G401.6 (cell line): ENCODE data around the gene PRR33.
"Not testable (repeated sequence)": the region's sequence is repeated elsewhere in the genome, so short reads cannot be mapped to it uniquely, and the experiment has no call there.

Experiments
- FAIRE-seq: peaks from 2 replicates; lab custom pipeline; 2012; peaks lifted over from hg19 to GRCh38; lab: Jason Lieb, UNC

PRR33 gene

DNA sequence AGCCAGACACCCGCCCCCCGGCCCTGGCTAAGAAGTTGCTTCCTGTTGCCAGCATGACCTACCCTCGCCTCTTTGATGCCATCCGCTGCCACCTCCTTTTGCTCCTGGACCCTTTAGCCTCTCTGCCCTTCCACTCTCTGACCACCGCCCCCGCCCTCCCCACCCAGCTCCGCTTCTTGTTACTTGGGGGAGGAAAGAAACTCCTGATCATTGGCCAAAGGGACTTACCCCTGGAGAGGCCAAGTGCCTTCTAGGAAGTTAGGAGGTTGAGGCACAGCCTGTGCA, at the start of gene PRR33:
Gene PRR33, minus strand, starts transcription at position 65 of the 285 bp plus-strand sequence. CDS start 1,311 bp downstream, outside the sequence.
- FAIRE-seq, result no peak

DNA sequence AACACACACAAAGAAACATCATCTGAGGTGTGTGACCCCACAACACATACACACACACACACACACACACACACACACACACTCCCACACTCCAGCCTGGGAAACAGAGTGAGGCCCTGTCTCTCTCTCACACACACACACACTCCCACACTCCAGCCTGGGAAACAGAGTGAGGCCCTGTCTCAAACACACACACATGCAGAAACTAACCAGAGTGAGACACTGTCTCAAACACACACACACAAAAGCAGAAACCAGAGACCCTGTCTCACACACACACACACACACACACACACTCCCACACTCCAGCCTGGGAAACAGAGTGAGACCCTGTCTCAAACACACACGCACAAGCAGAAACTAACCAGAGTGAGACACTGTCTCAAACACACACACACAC, 48.1 kb upstream of the PRR33 start:
- FAIRE-seq, result not testable (repeated sequence)

DNA sequence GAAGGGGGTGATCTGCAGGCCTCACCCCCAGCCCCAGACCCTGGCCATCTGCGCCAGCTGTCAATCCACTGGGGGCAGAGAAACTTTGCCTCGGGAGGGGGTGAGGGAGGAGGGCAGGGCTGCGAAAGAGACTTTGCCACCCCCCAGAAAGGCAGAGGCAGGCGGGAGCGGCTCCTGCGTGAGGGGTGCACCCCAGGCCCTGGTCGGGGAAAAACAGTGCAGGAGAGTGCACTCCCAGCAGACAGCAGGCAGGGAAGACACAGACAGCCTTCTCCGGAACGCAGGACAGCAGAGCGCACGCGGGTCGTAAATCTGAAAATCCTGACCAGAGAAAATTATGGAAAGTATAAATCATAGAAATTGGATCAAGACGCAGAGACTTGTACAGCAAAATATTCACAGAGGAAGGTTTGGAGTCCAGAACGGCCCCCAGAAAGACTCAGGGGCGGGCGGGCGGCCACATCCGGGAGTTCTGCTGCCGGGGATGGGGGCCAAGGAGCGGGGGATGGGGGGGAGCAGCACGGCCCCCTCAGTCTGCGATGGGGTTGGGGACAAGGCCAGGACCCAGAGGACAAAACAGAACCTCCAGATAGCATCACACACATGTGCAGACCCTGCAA, 47.4 kb upstream of the PRR33 start:
- no peak for FAIRE-seq

DNA sequence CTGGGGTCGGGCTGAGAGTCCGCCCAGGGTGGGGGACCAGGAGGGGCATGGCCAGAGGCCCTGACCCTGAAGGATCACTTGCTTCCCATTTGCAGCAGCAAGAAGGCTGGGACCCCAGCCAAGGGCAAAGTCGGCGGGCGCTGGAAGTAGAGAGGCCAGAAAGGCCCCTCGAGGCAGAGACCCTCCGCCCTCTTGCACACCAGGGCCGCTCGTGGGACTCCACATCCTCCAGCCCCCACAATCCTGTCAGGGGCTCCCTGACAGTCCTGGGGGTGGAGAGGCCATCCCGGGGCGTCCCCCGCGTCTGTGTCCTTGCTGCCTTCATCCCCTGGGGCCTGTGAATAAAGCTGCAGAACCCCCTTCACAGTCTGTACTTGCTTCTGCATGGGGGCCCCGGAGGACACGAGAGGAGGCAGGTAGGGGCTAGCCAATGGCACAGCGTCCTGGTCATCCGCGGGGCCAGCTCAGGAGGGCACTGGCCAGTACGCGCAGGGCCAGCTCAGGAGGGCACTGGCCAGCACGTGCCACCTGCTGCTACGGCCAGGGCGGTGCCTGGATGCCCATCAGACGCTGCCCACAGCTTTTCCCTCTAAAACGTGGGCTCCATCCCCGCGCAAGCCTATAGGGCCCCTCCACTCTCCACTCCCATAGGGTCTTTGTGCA, 46.8 kb upstream of the PRR33 start:
- FAIRE-seq, result no peak

DNA sequence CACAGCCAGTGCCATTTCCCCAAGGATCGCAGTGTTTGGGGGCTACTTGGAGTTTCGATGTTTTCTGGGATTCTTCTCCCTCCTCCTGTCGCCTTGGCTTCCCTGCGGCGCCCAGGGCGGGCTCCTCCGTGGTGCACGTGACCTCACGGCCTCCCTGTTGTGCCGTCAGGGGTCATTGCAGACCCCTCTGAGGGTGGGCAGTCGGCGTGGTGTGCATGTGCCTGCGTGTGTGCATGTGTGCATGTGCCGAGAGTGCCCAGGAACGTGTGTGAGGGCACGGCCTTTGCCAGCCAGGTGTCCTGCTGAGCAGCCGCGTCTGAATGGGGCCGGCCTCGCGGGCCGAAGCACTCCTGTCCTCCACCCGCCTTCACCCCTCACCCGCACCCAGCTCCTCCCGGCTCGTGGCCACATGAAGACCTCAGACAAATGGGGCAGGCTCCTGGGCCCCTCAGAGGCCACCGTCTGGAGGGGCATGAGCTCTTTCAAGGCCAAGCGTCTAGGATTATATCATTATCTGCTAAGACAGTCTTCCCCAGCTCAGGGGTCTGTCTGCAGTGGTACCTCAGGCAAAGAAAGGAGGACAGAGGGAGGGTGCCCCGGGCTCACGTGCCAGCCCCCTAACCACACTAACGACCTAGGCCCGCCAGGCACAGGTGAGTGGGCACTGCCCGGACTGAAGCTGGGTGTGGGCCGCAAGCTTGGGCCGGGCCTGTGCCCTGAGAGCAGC, 46.1 kb upstream of the PRR33 start:
- no peak for FAIRE-seq

DNA sequence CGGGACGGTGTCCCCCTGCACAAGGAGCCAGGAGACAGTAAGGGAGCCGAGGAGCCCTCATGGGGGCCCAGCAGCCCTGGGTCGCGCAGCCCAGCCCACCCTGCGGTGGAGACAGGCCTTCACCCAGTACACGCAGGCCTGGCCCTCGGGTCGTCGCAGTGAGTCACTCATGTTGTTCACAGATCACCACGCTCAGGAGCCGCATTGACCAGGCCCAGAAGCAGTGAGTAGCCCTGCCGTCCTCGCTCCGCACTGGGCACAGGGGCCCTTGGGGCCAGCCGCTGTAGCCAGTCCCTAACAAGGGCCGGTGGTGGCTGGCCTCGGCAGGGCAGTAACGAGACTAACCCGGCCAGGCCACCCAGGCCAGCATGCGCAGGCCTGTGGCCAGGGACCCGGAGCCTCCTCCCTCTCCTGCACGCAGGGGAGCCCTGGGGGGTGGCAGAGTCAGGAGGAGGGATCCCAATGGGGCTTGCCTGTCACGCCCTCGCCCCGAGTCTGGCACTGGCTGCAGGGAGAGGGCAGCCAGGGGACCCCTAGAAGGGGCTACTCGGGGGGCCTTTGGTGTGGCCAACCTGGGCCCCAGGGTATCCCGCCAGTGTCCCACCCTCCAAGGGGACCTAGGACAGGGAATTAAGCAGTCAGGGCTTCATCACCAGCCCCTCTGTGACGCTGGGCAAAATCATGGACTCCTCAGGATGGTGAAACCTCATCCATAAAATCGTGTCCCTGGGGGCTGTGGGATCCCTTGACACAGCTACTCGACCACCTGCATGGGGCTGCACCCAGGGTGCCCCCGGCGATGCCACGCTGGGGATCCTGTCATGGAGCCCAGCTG, 45.3 kb upstream of the PRR33 start:
- FAIRE-seq, result no peak

DNA sequence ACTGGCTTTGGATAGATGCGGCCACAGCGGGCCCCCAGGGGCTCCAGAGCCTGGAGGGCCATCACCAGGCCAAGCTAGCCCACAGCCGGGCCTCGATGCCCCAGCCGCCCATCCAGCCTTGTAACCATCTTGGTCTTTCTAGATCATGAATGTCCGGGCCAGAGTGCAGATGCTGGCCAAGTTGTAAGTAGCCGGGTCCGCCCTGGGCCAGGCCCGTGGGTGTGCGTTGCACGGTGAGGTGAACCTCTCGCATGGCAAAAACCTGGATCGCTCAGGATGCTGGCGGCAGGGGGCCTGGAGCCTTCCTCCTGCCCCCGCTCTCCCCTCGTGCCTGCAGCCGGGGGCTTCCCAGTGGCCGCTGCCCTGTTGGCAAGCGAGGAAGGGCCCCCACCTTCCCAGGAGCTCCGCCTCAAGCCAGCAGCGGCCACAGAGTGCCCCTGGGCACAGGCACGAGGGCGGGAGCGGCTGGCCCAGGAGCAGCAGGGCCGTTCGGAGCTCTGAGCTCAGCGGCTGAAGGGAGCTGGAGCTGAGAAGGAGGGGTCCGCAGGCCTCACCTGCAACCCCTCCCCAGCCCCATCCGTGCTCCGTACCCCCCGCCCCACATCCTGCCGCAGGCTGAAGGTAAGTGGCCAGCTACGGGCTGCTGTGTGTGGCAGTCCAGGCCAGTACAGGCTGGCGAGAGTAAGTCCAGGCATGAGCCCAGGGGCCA, 44.5 kb upstream of the PRR33 start:
- FAIRE-seq, result no peak

DNA sequence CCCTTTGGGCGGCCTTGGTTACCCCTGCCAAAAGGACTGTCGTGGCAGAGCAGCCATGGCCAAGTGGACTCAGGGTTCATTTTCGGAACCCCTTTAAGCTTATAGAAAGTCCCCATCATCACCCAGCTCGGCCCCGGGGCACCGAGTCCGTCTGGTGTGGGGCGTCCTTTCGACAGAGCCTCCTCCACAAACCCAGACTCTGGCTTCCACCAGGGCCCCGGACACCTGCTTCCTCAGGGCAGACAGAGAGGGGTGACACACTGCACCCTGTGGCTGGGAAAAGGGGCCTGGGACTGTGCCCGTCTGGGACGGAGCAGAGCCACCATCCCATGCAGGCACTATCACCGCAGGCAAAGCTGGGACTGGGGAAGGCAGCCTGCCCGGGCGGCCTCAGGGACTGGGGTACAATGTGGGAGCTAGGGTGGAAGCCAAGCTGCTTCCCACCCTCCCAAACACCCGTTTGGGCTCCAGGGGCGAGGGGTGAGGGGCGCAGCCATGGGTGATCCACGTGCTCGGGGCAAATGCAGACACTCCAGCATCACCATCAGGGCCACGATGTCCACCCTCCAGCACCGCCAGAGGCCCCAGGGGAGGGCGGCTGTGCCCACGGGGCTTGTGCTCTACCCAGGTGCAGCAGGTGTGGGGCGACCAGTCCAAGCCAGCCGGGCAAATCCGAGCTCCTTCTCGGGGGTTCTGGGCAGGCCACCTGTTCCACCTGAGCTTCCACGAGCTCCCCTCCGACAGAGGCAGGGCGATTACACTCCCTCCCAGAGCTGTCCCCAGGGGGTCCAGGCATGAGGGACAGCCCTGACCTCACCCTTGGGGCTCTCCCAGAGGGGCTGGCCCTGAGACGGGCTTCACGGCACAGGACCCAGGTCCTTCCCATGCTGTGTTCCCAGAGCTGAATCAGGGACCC, 43.7 kb upstream of the PRR33 start:
- no peak for FAIRE-seq

DNA sequence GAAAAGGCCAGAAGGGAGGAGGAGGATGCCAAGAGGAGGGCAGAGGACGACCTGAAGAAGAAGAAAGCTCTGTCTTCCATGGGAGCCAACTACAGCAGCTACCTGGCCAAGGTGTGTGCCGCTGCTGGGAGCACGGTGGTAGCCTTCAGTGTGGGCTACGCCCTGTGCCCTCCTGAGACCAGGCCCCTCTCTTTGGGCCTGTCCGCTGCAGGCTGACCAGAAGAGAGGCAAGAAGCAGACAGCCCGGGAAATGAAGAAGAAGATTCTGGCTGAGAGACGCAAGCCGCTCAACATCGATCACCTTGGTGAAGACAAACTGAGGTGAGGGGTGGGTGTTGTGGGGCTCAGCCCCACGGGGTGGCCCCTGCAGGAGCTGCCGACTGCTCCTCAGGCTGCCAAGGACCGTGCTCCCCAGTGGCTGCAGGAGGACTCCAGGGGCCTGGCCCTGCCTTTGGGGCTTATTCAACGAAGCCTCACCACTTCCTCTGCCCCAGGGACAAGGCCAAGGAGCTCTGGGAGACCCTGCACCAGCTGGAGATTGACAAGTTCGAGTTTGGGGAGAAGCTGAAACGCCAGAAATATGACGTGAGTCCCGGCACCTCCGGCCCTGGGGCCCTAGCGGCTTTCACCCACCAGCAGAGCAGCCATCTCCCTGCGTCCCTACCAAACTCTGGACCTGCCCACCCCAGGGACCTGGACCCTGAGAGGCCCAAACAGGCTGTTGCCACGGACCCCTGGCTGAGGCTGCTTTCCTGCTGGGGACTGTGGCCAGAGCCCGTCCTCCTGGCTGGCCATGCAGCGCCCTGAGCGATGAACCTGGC, 42.9 kb upstream of the PRR33 start:
- FAIRE-seq, result no peak

DNA sequence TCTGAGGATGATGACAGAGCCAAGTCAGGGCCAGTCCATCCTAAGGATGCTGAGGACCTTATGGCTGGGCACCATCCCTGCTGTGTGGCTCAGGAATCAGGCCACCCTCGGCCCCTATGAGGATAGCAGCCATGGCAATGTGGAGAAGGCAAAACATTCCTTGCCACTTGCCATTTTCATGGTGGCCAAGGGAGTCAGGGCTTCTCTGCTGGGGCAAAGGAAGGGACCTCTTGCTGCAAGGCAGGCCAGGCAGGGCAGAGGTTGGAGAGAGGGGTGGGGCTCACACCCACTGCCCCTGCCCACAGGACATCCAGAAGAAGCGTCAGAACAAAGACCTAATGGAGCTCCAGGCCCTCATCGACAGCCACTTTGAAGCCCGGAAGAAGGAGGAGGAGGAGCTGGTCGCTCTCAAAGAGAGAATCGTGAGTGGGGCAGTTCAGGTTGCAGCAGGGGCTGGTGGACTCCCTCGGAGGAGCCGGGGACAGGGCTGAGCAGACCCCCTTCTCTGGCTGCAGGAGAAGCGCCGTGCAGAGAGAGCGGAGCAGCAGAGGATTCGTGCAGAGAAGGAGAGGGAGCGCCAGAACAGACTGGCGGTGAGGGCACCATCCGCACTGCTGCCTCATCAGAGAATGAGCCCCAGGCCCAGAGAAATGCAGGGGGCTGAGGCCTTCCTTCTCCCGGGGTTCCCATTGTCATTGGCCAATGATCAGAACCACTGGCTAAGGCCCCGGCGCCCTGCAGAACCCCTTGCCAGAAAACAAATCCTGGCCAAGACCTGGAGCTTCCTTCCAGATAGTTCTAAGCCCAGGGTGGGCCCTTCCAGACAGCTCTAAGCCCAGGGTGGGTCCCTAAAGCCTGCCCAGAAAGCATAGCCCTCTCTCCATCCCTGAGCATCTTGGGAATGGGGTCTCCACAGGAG, 42.0 kb upstream of the PRR33 start:
- no peak for FAIRE-seq

DNA sequence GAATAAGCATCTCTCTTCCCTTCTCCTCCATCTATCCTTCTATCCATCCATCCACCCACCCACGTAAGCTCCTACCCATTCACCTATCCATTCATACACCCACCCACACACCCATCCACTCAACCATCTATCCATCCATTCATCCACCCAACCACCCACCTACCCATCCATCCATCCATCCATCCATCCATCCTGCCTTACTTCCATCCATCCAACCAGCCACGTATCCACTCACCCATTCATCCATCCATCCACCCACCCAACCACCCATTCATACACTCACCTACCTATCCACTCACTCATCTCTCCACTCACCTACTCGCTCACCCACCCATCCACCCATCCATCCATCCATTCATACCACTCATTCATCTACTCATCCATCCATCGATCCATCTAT, 41.0 kb upstream of the PRR33 start:
- FAIRE-seq, result no peak

DNA sequence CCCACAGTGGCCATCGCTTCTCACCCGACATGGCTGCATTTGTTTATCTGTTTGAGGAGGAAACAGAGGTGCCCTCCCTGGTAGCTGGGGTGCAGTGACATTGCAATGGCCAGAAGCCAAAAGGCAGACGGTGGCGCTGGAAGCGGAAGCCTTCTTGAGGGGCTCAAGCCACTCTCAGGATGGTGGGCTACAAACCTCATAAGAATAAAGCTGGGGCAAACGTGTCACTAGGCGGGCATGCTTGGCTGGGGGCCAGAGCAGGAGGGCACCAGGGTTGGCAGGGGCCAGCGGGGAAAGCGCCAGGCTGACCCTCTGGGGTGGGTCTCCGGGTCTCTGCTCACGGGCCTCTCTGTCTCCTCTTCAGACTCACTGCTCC, 40.4 kb upstream of the PRR33 start:
- FAIRE-seq, result no peak

DNA sequence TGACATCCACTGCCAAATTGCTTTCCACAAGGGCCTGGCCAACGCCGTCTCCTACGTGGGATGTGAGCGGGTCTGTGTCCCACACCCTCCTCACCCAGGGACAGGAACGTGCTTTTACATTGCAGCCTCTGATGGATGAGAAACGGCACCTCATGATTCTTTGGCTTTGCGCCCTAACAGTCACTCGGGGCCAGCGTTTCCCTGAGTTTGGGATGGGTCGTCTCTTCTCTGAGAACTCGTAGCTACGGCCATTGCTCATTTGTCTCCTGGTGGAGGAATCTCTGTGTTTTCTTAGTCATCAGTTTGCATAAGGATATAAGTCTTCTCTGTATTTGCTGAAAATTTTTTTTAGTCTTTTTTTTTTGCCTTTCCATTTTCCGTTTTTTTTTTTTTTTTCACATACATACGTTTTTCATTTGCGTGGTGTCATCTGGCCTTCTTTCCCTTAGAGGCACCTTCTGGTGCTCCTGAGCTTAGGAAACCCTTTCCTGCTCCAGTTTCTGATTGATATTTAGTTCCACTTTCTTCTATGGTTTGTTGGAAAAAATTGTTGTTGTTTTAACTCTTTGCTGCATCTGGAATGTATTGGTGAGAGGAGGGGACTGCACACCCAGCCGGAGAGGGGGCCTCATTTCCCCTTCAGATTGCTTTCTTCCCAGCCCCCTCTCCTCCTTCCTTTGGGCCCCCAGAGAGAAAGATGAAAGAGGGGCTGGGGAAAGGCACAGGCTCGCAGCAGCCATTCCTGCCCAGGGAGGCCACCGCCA, 39.8 kb upstream of the PRR33 start:
- FAIRE-seq, result no peak

DNA sequence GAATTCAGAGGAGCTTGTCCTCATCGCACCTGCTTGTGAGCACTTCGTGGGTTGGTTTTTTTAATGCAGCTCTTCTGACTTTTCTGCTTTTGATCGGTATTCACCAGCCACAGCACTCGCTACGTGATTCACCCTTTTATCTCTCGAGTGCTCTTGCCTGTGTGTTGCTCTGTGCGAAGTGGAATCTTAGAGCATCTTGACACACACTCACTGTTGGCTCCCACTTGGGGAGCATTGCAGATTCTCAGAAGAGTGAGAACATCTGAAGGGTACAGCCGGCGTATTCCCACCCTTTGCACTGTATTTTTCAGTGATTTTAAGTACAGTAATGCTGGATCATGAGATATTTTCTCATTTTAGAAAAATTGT, 38.8 kb upstream of the PRR33 start:
- FAIRE-seq, result no peak

DNA sequence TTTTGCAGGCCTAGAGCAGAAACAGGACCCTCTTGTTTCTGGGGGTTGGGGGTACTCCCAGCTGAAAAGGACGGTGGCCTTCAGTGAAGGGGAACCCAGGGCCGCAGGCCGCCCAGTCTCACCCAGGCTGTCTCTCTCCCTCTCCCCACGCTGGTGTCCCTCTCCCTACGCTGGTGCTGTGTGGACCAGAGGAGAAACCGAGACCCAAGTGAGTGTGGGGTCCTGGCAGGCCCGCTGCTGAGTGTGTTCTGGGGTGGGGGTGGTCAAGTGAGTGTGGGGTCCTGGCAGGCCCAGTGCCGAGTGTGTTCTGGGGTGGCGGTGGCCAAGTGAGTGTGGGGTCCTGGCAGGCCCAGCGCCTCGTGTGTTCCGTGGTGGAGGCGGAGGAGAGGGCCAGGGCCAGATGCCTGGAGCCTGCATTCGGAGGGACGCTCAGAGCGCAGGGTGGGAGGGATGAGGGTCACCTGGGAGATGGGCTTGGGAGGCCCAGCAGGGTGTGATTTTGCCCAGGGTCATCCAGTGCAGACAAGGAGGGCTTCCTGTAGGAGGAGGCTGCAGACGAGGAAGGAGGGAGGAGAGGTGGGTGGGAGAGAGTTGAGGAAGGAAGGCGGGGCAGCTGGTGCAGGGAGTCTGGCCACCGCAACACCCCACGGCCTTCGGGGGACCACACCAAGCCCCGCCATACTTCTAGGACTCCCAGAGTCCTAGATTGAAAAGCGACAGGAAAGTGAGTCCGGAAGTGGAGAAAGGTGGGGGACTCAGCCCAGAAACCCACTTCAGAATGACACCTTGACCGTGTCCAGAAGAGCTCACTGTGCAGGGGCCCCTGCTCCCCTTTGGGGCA, 38.1 kb upstream of the PRR33 start:
- FAIRE-seq, result no peak

DNA sequence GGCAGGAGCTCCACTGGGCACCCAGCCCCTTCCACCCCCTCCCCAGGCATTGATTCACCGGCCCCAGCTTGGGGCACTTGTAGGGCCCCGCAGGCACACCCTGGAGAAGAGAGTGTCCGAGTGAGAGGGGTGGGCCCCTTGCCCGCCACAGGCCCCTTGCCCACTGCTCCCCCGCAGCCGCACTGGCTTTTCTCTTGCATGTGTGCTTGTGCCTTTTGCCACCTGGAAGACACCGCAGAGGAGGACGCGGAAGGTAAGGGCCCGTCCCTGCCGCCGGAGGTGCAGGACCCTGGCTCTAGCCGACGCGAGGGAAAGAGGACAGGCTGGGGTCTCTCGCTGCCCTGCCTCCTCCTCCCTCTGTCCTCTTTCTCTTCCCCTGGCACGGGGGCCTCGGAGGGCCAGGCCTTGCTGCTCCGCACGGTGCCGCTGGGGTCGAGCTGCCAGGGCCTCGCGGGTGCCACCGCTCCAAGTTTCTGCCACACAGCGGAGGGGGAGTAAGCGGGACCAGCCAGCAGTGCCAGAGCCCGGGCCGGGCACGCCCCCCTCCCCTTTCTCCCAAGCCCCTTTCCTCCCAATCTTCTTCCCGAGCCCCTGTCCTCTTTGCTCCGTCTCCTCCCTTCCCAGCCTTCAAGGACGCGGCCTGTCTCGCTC, 37.3 kb upstream of the PRR33 start:
- no peak for FAIRE-seq

DNA sequence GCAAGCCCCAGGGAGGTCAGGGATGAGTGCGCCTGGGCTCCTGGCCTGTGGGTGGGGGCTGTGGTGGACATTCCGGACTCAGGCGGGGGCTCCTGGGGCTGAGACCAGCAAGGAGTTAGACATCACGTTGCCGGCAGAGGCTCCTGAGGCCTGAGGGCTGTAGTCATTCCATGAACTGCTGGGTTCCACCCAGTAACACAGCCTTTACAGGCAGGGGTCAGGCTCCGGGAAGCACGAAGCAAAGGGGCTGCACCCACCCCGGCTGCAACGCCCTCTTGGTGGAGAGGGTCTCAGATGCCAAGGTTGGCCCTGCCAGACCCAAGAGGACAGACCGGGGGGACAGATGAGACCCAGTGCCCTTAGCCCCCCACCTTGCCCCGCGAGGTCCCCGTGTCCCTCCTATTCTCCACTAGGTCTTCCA, 36.8 kb upstream of the PRR33 start:
- no peak for FAIRE-seq
